HL-60 (cell line): ENCODE results near the gene AKT3.

Experiments used
- DNase-seq, 2 experiments: peaks; one replicate each; pipeline ENCODE4 v3.0.0-alpha.2; 2010 to 2020; ENCODE audit warnings: low read depth in 1 of 2, low spot score in 1 of 2
- H3K27ac ChIP-seq: fragments of 250-450 bp; sonication (Bioruptor Pico); replicated peaks from 2 replicates; pipeline ENCODE4 v1.5.1; 2020; ENCODE audit warnings: mild to moderate bottlenecking, moderate library complexity
- H3K27me3 ChIP-seq: fragments of 250-450 bp; sonication (Bioruptor Pico); 2 replicates; pipeline ENCODE4 v1.5.1; 2021; ENCODE audit warnings: mild to moderate bottlenecking, moderate library complexity; ENCODE audit not compliant: insufficient read depth, poor library complexity, severe bottlenecking
- H3K4me3 ChIP-seq: replicated peaks from 2 replicates; pipeline ENCODE4 v1.5.1; 2011; ENCODE audit warnings: mild to moderate bottlenecking, control low read depth, low read length; ENCODE audit not compliant: insufficient read depth
- GABPA ChIP-seq: IDR thresholded peaks from 2 replicates; pipeline ENCODE4 v1.6.1; 2012; ENCODE audit warnings: low read depth
- POLR2AphosphoS5 ChIP-seq: IDR thresholded peaks from 2 replicates; pipeline ENCODE4 v1.6.1; 2012; ENCODE audit warnings: low read depth
- SPI1 ChIP-seq: IDR thresholded peaks from 2 replicates; pipeline ENCODE4 v1.6.1; 2012; ENCODE audit warnings: low read depth, mild to moderate bottlenecking, borderline replicate concordance
- TF ChIP-seq, protein P1 (sequence below): IDR thresholded peaks from one replicate; pipeline ENCODE4 v1.5.1; 2011; ENCODE audit warnings: low read length, control low read depth, inconsistent platforms; ENCODE audit not compliant: insufficient read depth
- TF ChIP-seq, protein P2 (sequence below): IDR thresholded peaks from 2 replicates; pipeline ENCODE4 v1.6.1; 2012; ENCODE audit warnings: low read depth; ENCODE audit not compliant: insufficient replicate concordance

AKT3 gene

DNA sequence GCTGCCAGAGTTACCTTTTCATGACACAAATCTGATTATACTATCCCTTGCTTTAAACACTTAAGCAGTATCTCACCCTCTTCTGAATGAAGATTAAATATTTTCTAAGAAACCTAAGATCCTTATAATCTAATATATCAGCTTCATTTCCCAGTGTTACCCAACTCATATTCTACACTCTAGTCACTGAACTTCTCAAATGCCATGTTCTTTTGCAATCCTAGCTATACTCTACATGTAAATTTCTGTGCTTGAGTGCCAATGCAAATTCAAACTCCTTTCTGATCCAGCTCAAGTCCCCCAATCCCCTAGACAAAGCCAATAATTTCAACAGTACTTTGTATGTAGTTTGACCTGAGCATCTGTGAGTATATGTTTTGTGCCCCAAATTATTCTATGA is 300.3 kb downstream of the AKT3 start:
- no peak overlapping the region for H3K27ac ChIP-seq
- no peak overlapping the region for H3K4me3 ChIP-seq
- TF ChIP-seq, protein P1, sequence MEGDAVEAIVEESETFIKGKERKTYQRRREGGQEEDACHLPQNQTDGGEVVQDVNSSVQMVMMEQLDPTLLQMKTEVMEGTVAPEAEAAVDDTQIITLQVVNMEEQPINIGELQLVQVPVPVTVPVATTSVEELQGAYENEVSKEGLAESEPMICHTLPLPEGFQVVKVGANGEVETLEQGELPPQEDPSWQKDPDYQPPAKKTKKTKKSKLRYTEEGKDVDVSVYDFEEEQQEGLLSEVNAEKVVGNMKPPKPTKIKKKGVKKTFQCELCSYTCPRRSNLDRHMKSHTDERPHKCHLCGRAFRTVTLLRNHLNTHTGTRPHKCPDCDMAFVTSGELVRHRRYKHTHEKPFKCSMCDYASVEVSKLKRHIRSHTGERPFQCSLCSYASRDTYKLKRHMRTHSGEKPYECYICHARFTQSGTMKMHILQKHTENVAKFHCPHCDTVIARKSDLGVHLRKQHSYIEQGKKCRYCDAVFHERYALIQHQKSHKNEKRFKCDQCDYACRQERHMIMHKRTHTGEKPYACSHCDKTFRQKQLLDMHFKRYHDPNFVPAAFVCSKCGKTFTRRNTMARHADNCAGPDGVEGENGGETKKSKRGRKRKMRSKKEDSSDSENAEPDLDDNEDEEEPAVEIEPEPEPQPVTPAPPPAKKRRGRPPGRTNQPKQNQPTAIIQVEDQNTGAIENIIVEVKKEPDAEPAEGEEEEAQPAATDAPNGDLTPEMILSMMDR = no peak
- no peak for TF ChIP-seq GABPA
- no peak for TF ChIP-seq SPI1
- TF ChIP-seq, protein P2, sequence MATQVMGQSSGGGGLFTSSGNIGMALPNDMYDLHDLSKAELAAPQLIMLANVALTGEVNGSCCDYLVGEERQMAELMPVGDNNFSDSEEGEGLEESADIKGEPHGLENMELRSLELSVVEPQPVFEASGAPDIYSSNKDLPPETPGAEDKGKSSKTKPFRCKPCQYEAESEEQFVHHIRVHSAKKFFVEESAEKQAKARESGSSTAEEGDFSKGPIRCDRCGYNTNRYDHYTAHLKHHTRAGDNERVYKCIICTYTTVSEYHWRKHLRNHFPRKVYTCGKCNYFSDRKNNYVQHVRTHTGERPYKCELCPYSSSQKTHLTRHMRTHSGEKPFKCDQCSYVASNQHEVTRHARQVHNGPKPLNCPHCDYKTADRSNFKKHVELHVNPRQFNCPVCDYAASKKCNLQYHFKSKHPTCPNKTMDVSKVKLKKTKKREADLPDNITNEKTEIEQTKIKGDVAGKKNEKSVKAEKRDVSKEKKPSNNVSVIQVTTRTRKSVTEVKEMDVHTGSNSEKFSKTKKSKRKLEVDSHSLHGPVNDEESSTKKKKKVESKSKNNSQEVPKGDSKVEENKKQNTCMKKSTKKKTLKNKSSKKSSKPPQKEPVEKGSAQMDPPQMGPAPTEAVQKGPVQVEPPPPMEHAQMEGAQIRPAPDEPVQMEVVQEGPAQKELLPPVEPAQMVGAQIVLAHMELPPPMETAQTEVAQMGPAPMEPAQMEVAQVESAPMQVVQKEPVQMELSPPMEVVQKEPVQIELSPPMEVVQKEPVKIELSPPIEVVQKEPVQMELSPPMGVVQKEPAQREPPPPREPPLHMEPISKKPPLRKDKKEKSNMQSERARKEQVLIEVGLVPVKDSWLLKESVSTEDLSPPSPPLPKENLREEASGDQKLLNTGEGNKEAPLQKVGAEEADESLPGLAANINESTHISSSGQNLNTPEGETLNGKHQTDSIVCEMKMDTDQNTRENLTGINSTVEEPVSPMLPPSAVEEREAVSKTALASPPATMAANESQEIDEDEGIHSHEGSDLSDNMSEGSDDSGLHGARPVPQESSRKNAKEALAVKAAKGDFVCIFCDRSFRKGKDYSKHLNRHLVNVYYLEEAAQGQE = no peak
- TF ChIP-seq POLR2AphosphoS5 = no peak
- DNase-seq = no peak
- H3K27me3 ChIP-seq = no peaks in the 10 kb centered on the region

DNA sequence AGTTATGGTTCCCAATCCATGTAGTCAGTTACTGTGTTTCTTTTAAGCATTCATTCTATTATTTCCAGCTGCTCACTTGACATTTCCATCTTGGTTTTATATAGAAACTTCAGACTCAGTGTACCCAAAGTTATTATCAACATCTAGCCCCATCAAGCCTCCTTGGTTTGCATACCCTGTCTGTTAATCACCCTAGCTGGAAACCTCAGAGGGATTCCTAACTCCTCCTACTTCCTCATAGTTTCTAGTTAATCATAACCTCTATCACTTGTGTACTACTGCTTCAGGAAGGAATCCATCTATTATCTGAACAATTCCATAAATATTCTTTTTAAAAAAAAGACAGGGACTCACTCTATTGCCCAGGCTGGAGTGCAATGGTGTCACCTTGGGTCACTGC is 300.9 kb downstream of the AKT3 start:
- TF ChIP-seq, protein P1 = no peak
- TF ChIP-seq GABPA (no peak), POLR2AphosphoS5 (no peak), SPI1 (no peak)
- TF ChIP-seq, protein P2 = no peak
- H3K27me3 ChIP-seq = no peaks in the 10 kb centered on the region
- no peak overlapping the region for H3K27ac ChIP-seq
- no peak overlapping the region for H3K4me3 ChIP-seq
- DNase-seq = no peak

DNA sequence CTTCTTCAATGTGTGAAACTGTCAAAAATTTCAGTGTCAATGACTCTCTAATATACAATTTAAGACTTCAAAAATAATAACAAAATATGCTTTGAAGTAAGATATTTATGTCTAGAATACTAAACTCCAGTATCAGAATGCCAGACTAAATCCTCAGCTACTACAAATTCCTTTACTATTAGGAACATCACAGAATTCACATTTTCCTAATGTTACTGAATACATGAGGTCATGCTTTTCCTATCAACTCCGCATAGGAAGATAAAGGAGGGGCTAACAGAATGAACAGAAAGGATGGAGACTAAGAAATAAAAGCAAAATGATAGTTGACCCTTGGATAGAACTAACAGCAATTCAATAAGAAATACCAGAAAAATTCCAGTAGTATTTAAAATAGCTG is 301.5 kb downstream of the AKT3 start:
- no peak for DNase-seq
- no peaks in the 10 kb centered on the region for H3K27me3 ChIP-seq
- TF ChIP-seq GABPA (no peak), SPI1 (no peak), POLR2AphosphoS5 (no peak)
- TF ChIP-seq, protein P1 = no peak
- TF ChIP-seq, protein P2 = no peak
- no peak overlapping the region for H3K4me3 ChIP-seq
- H3K27ac ChIP-seq = no peak overlapping the region
